SU-DHL-6 (cell line): ENCODE data around the gene PRR23E.

Experiments used
- H2AFZ ChIP-seq: fragments of 200-600 bp; sonication (generic); 2 replicates; pipeline ENCODE4 v1.6.1; 2014; ENCODE audit warnings: low read depth, mild to moderate bottlenecking, moderate library complexity, mixed read lengths, antibody characterized with exemption, low read length; ENCODE audit not compliant: severe bottlenecking
- H3F3A ChIP-seq: fragments of 200-600 bp; shearing (Covaris generic); 2 replicates; pipeline ENCODE4 v1.6.0; 2016; ENCODE audit warnings: antibody characterized with exemption, mild to moderate bottlenecking; ENCODE audit not compliant: insufficient read depth
- H3K27ac ChIP-seq: fragments of 200-600 bp; sonication (generic); 2 replicates; pipeline ENCODE4 v1.5.1; 2016; ENCODE audit warnings: low read depth, mild to moderate bottlenecking, low read length, moderate library complexity, mixed read lengths
- H3K27me3 ChIP-seq: fragments of 200-600 bp; sonication (generic), shearing (Covaris generic); 2 replicates; pipeline ENCODE4 v1.6.0; 2014; ENCODE audit warnings: mild to moderate bottlenecking, low read length
- H3K36me3 ChIP-seq: fragments of 200-600 bp; sonication (generic); 2 replicates; pipeline ENCODE4 v1.6.1; 2014; ENCODE audit warnings: mild to moderate bottlenecking, low read length, mixed read lengths
- H3K4me2 ChIP-seq: fragments of 300-600, 200-600 bp; shearing (Covaris generic), sonication (generic); 2 replicates; pipeline ENCODE4 v1.6.0; 2014; ENCODE audit warnings: low read length, low read depth, mild to moderate bottlenecking; ENCODE audit not compliant: poor library complexity, severe bottlenecking
- H3K4me3 ChIP-seq: fragments of 200-600 bp; sonication (generic); 2 replicates; pipeline ENCODE4 v1.5.1; 2014; ENCODE audit warnings: antibody characterized with exemption, low read length, mild to moderate bottlenecking, mixed read lengths; ENCODE audit not compliant: insufficient read depth, poor library complexity, severe bottlenecking
- H3K79me2 ChIP-seq: fragments of 200-600 bp; sonication (generic); 2 replicates; pipeline ENCODE4 v1.6.1; 2014; ENCODE audit warnings: mild to moderate bottlenecking, low read length, moderate library complexity; ENCODE audit not compliant: insufficient read depth
- H3K9ac ChIP-seq: fragments of 200-600 bp; sonication (generic); 2 replicates; pipeline ENCODE4 v1.7.0; 2014; ENCODE audit warnings: mild to moderate bottlenecking, low read length
- H3K9me2 ChIP-seq: fragments of 200-600 bp; sonication (generic); replicated peaks from 2 replicates; pipeline ENCODE4 v1.6.1; 2014; ENCODE audit warnings: low read length; ENCODE audit not compliant: insufficient read depth
- H3K9me3 ChIP-seq: fragments of 200-600 bp; sonication (generic); 2 replicates; pipeline ENCODE4 v1.6.1; 2014; ENCODE audit warnings: low read length, mixed read lengths; ENCODE audit not compliant: insufficient read depth
- H4K20me1 ChIP-seq: fragments of 200-600 bp; sonication (generic); 2 replicates; pipeline ENCODE4 v1.6.1; 2014; ENCODE audit warnings: low read depth, mild to moderate bottlenecking, antibody characterized with exemption, low read length, moderate library complexity, mixed read lengths
- CTCF ChIP-seq: fragments of 200-600 bp; sonication (generic); IDR thresholded peaks from one replicate; pipeline ENCODE4 v1.5.1; 2017; ENCODE audit warnings: antibody characterized with exemption, mild to moderate bottlenecking, low read length, moderate library complexity; ENCODE audit not compliant: insufficient read depth, poor library complexity, severe bottlenecking
- EZH2phosphoT487 ChIP-seq: fragments of 200-600 bp; sonication (generic), shearing (Covaris generic); conservative IDR thresholded peaks from 2 replicates; pipeline ENCODE4 v1.6.1; 2018; ENCODE audit warnings: mild to moderate bottlenecking, antibody characterized with exemption, low read length, moderate library complexity, mixed read lengths

PRR23E gene

GRCh38 chr3:127150513-127151250 lies 42.2 kb upstream of the PRR23E start:
- Histone ChIP-seq H3K4me3 (no peak overlapping the region), H3K4me2 (no peak overlapping the region), H3K9me3 (no peaks in the 10 kb centered on the region), H3K27me3 (no peaks in the 10 kb centered on the region), H3K36me3 (no peaks in the 10 kb centered on the region), H3F3A (no peaks in the 10 kb centered on the region), H4K20me1 (no peaks in the 10 kb centered on the region), H3K27ac (no peak overlapping the region), H2AFZ (no peak overlapping the region), H3K9me2 (no peaks in the 10 kb centered on the region), H3K79me2 (no peaks in the 10 kb centered on the region), H3K9ac (no peak overlapping the region)
- TF ChIP-seq EZH2phosphoT487 = no peak
- no peak for TF ChIP-seq CTCF

GRCh38 chr3:127151251-127151564 lies 41.7 kb upstream of the PRR23E start:
- Histone ChIP-seq H4K20me1 (no peaks in the 10 kb centered on the region), H3K36me3 (no peaks in the 10 kb centered on the region), H3K9ac (no peak overlapping the region), H3K9me3 (no peaks in the 10 kb centered on the region), H3K4me3 (no peak overlapping the region), H3K27ac (no peak overlapping the region), H3K27me3 (no peaks in the 10 kb centered on the region), H3K9me2 (no peaks in the 10 kb centered on the region), H3K79me2 (no peaks in the 10 kb centered on the region), H3F3A (no peaks in the 10 kb centered on the region), H2AFZ (no peak overlapping the region), H3K4me2 (no peak overlapping the region)
- TF ChIP-seq EZH2phosphoT487 (no peak), CTCF (no peak)

GRCh38 chr3:127151992-127152650 lies 40.8 kb upstream of the PRR23E start:
- no peaks in the 10 kb centered on the region for H3F3A ChIP-seq
- no peaks in the 10 kb centered on the region for H3K9me3 ChIP-seq
- no peak overlapping the region for H2AFZ ChIP-seq
- H3K4me3 ChIP-seq = no peak overlapping the region
- TF ChIP-seq EZH2phosphoT487 (no peak), CTCF (no peak)
- no peaks in the 10 kb centered on the region for H3K9me2 ChIP-seq
- no peaks in the 10 kb centered on the region for H3K36me3 ChIP-seq
- H3K27me3 ChIP-seq = no peaks in the 10 kb centered on the region
- H3K27ac ChIP-seq = no peak overlapping the region
- no peak overlapping the region for H3K9ac ChIP-seq
- no peaks in the 10 kb centered on the region for H4K20me1 ChIP-seq
- no peak overlapping the region for H3K4me2 ChIP-seq
- H3K79me2 ChIP-seq = no peaks in the 10 kb centered on the region
